Psoas muscle (tissue), 8 donors: ENCODE results near the gene TMPRSS6. TPM values are rescaled to one million over a fixed set of nuclear protein-coding genes. Genes with fewer than 3 reads are reported as not detected.
A peak's percentile ranks its signal among the peaks of the same experiment; 100 is the strongest.

Source experiments
- ATAC-seq, 4 donors: fragments of 200-7000 bp; cut with Tn5 transposase; one replicate each; pipeline ENCODE4 v1.9.1; 2020; ENCODE audit warnings: moderate library complexity in 3 of 4, mild to moderate bottlenecking in 2 of 4
- DNase-seq, 2 donors: peaks; one replicate each; pipeline ENCODE4 v3.0.0-alpha.2; 2020
- H3K27ac ChIP-seq: fragments of 200-600 bp; one replicate; pipeline ENCODE4 v1.8.0; 2022
- H3K27me3 ChIP-seq, 3 donors: fragments of 200-600 bp in 1 of 3; one replicate each; pipeline versions ENCODE4 v1.6.1 to v1.8.0; 2013 to 2022; ENCODE audit warnings: low read length in 2 of 3, mild to moderate bottlenecking in 2 of 3, moderate library complexity in 1 of 3; ENCODE audit not compliant: insufficient read depth in 3 of 3
- H3K36me3 ChIP-seq, 2 donors: fragments of 200-600 bp in 1 of 2; one replicate each; pipeline versions ENCODE4 v1.6.1 to v1.8.0; 2013 to 2022; ENCODE audit warnings: low read depth in 1 of 2, mild to moderate bottlenecking in 1 of 2, moderate library complexity in 1 of 2; ENCODE audit not compliant: insufficient read depth in 1 of 2
- H3K4me1 ChIP-seq: fragments of 200-600 bp; one replicate; pipeline ENCODE4 v1.8.0; 2022
- H3K4me3 ChIP-seq: fragments of 200-600 bp; one replicate; pipeline ENCODE4 v1.8.0; 2022; ENCODE audit warnings: mild to moderate bottlenecking
- H3K9me3 ChIP-seq: fragments of 200-600 bp; one replicate; pipeline ENCODE4 v1.8.0; 2022
- WGBS, 3 donors: extraction: QIAGEN DNeasy Blood & Tissue Kit; methylation state at CpG; one replicate each; pipeline versions ENCODE4 v1.1.6 to v1.1.7; 2013; 5-methylcytosine and 5-hydroxymethylcytosine counted together
- intact Hi-C, 2 donors: fragments of 100-400 bp; cut with DNase I; formaldehyde crosslinking; loops; one replicate each; pipeline versions ENCODE4 v1.11.0 to v1.14.2; 2022
- polyA plus RNA-seq, 3 donors: library from polyadenylated mRNA; stranded (reverse); fragments of 200-250 nt; gene quantifications; one replicate each; pipeline ENCODE4 v1.2.3, GENCODE V29; 2013
- total RNA-seq, 4 donors: library from RNA; stranded (reverse); fragmentation: NEBNext Ultra II Directional in 2 of 4; extraction: Animal tissue kit (Norgen Biotek cat#: 25700) in 2 of 4; gene quantifications; one replicate each; pipeline versions ENCODE4 v1.2.1 to v1.2.4, GENCODE V29; 2021 to 2023
- TF ChIP-seq, protein P1 (sequence below): fragments of 200-600 bp; IDR thresholded peaks from one replicate; pipeline ENCODE4 v1.8.0; 2022; ENCODE audit warnings: antibody characterized with exemption
- donor health status: healthy with polysubstance abuse.
- donor health status: DM: no; HTN: no; CAD: no; lungs with moderate emphysema.
- donor health status: Bipolar disorder and iron deficiency.
- donor health status: healthy.
- donor health status: DM: yes; HTN: yes; CAD: no.
- donor health status: DM: no; HTN: no; CAD: no.
- donor health status: DM: no; HTN: no; CAD: no.
- donor health status: DM: yes; HTN: yes; CAD: no.

The TMPRSS6 gene
- total and polyA plus RNA-seq, 7 donors: not detected

DNA sequence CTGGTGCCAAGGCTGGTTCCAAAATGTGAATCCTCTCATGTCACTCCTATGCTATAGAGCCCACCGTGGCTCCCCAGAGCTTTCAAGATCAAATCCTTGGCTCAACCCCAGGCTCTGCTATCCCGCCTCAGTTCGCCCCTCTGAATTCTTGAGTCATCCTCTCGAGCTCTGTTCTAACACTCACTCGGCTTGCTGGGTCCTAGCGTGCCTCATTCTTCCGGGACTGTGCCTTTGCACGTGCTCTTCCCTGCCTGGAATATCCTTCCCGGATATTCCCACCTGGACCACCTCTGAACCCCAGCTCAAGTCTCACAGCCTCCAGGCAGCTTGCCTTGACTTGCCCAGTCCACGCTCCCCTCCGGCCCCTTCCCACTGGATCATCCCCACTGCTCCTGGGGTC, 45.0 kb downstream of the TMPRSS6 start:
- no peak for DNase-seq

DNA sequence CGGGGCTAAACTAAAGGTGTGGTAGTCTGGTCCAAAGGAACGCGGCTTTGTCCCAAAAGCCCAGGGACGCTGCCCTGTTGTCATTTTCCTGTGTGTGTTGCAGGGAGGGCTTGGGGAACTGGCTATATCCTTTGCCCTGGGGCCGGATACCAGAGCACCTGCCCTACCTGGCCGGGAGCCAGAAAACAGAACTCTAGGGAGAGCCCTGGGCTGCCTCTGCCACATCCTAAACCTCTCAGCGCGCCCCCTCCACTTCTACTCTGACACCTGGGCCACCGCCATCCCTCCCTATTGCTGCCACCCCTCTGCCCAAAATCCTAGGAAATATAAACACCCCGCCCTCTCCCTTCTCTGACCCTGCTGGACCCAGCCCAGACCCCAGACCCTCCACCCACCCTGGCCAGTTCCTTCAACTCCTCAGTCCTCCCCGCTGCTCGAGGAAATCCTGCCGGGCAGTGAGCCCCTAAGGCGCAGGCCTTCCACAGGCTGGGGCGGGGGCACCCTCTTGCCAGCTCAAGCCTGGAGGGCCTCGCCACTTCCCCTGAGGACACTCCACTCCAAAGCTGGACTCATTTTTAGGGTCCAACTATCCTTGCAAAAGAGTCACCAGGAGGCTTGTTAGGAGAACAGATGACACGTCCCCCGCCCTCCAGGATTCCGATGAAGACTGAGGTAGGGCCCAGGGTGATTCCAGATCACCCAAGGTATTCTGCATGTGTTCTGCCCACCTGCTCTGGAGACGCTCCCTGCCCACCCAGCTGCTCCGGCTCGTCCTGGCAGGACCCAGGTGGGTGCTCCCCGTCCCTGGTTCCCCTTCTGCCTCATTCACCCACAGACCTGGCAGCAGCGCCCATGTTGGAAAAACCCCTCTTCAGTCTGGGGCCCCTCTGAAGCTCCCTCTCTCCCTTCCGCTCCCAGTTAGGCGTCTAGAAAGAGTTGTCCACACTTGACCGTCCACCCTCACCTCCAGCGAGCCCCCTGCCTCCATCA, 45.8 kb downstream of the TMPRSS6 start:
- 75 to 81% (median 75%) methylated on average over 28 of the region's 28 CpGs for WGBS, 3 donors
- Histone ChIP-seq H3K36me3 (no peaks in the 10 kb centered on the region), H3K27ac (no peak overlapping the region), H3K4me1 (no peaks in the 10 kb centered on the region), H3K4me3 (no peak overlapping the region), H3K9me3 (no peaks in the 10 kb centered on the region), H3K27me3 (peaks cover 0 to 31% (median 6%) of the 10 kb centered on the region in 3 donors)
- TF ChIP-seq, protein P1, sequence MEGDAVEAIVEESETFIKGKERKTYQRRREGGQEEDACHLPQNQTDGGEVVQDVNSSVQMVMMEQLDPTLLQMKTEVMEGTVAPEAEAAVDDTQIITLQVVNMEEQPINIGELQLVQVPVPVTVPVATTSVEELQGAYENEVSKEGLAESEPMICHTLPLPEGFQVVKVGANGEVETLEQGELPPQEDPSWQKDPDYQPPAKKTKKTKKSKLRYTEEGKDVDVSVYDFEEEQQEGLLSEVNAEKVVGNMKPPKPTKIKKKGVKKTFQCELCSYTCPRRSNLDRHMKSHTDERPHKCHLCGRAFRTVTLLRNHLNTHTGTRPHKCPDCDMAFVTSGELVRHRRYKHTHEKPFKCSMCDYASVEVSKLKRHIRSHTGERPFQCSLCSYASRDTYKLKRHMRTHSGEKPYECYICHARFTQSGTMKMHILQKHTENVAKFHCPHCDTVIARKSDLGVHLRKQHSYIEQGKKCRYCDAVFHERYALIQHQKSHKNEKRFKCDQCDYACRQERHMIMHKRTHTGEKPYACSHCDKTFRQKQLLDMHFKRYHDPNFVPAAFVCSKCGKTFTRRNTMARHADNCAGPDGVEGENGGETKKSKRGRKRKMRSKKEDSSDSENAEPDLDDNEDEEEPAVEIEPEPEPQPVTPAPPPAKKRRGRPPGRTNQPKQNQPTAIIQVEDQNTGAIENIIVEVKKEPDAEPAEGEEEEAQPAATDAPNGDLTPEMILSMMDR: no peak
- DNase-seq: no peak
- intact Hi-C loops: no loop called here
- peak in 1 of 4 donors; percentile 26 for ATAC-seq

More for the DNA sequence above, 45.0 kb downstream of the TMPRSS6 start:
- Histone ChIP-seq H3K36me3 (no peaks in the 10 kb centered on the region), H3K4me3 (no peak overlapping the region), H3K9me3 (no peaks in the 10 kb centered on the region), H3K27me3 (peaks cover 0 to 38% (median 7%) of the 10 kb centered on the region in 3 donors), H3K4me1 (no peaks in the 10 kb centered on the region), H3K27ac (no peak overlapping the region)
- intact Hi-C loops: no loop called here
- TF ChIP-seq, protein P1: no peak
- no peak for ATAC-seq
- WGBS, 3 donors: 84 to 94% (median 87%) methylated on average over 11 of the region's 11 CpGs

DNA sequence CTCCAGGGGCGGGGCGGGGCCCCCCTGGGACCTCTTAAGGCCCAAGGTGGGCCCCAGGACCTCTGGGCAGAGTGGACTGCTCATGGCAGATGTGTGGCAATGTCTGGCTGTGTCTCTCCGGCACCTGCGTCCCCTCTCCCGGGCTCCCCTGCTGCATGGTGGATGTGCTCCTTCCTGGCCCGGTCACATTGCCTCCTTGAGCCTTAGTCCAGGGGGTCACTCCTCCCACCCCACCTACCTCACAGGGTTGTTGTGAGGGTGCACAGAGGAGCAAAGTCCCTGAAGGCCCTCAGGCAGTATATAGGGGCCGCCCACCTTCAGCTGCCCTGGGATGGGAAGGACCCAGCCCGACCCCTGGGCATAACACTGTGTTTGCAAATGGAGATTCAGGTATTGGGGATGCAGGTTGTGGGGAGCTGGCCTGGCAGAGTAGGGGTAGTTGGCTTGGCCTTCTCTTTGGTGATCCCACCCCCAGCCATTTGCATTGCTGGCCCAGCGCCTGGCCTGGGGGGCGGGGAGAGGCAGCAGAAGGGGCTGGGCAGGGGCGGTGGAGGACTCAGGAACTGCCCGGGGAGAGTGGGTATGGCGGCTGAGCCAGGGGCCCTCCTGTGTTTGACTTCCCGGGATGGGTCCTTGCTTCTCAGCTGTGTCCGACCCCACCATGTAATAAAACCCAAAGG, 46.7 kb downstream of the TMPRSS6 start:
- Histone ChIP-seq H3K27ac (no peak overlapping the region), H3K4me1 (no peaks in the 10 kb centered on the region), H3K9me3 (no peaks in the 10 kb centered on the region), H3K4me3 (no peak overlapping the region), H3K36me3 (no peaks in the 10 kb centered on the region), H3K27me3 (peaks cover 0 to 22% (median 6%) of the 10 kb centered on the region in 3 donors)
- ATAC-seq (no peak), DNase-seq (no peak)
- 78 to 79% (median 79%) methylated on average over 14 to 15 of the region's 15 CpGs for WGBS, 3 donors
- TF ChIP-seq, protein P1: no peak
- intact Hi-C loops: no loop called here

DNA sequence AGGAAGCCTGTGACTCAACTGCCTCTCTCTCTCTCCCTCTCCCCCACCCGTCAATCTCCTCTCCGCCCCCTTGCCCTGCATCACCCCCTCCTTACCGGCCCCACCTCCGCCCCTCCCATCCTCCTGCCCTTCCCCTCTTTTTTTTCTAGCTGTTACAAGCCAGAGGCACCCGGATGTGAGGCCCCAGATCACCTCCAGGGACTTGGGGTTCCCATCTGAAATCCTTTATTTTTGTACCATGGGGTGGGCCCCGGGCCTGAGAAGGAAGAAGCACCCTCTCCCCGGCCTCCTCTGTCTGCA, 47.2 kb downstream of the TMPRSS6 start:
- H3K27me3 ChIP-seq: peaks cover 0 to 17% (median 6%) of the 10 kb centered on the region in 3 donors
- intact Hi-C loops: no loop called here
- H3K27ac ChIP-seq: no peak overlapping the region
- no peak overlapping the region for H3K4me3 ChIP-seq
- ATAC-seq (no peak), DNase-seq (no peak)
- TF ChIP-seq, protein P1: no peak
- H3K9me3 ChIP-seq: no peaks in the 10 kb centered on the region
- H3K36me3 ChIP-seq: no peaks in the 10 kb centered on the region
- no peaks in the 10 kb centered on the region for H3K4me1 ChIP-seq
- 60 to 72% (median 65%) methylated on average over 7 of the region's 7 CpGs for WGBS, 3 donors
